Astrocyte (in vitro differentiated cells and primary cell): ENCODE data around the gene RABGAP1L. TPM values are rescaled to one million over a fixed set of nuclear protein-coding genes. Genes with fewer than 3 reads are reported as not detected.

Source experiments
- DNase-seq: peaks from one replicate; pipeline ENCODE4 v3.0.0-alpha.2; 2010; ENCODE audit warnings: low read depth
- FAIRE-seq: peaks from 2 replicates; lab custom pipeline; 2011; peaks lifted over from hg19 to GRCh38; lab: Jason Lieb, UNC
- H2AFZ ChIP-seq: 2 replicates; pipeline ENCODE4 v1.6.0; 2012; ENCODE audit warnings: low read depth, low read length, inconsistent platforms
- H3K27ac ChIP-seq: 2 replicates; pipeline ENCODE4 v1.5.1; 2011; ENCODE audit warnings: low read depth, low read length, inconsistent platforms
- H3K27me3 ChIP-seq: 2 replicates; pipeline ENCODE4 v1.6.0; 2011; ENCODE audit warnings: low read length, inconsistent platforms; ENCODE audit not compliant: insufficient read depth
- H3K36me3 ChIP-seq: 2 replicates; pipeline ENCODE4 v1.5.1; 2011; ENCODE audit warnings: low read length, inconsistent platforms; ENCODE audit not compliant: insufficient read depth
- H3K4me1 ChIP-seq: 2 replicates; pipeline ENCODE4 v1.5.1; 2011; ENCODE audit warnings: low read length, inconsistent platforms; ENCODE audit not compliant: insufficient read depth
- H3K4me2 ChIP-seq: 2 replicates; pipeline ENCODE4 v1.6.0; 2012; ENCODE audit warnings: low read length, inconsistent platforms
- H3K4me3 ChIP-seq: 2 replicates; pipeline ENCODE4 v1.5.1; 2011; ENCODE audit warnings: low read depth, mild to moderate bottlenecking, low read length, inconsistent platforms; ENCODE audit not compliant: insufficient read depth
- H3K79me2 ChIP-seq: 2 replicates; pipeline ENCODE4 v1.6.0; 2012; ENCODE audit warnings: mild to moderate bottlenecking, low read length, inconsistent platforms; ENCODE audit not compliant: insufficient read depth
- H3K9ac ChIP-seq: 2 replicates; pipeline ENCODE4 v1.6.0; 2012; ENCODE audit warnings: mild to moderate bottlenecking, low read length, inconsistent platforms
- H3K9me3 ChIP-seq: 2 replicates; pipeline ENCODE4 v1.5.1; 2012; ENCODE audit warnings: low read depth, mild to moderate bottlenecking, low read length, inconsistent platforms; ENCODE audit not compliant: insufficient read depth
- H4K20me1 ChIP-seq: 2 replicates; pipeline ENCODE4 v1.6.0; 2012; ENCODE audit warnings: low read length, inconsistent platforms; ENCODE audit not compliant: insufficient read depth
- H3K27ac Mint-ChIP-seq: one replicate; pipeline ENCODE4 v1.8.0; 2021; ENCODE audit warnings: mild to moderate bottlenecking, mixed read lengths; ENCODE audit not compliant: unreplicated experiment
- H3K27me3 Mint-ChIP-seq: one replicate; pipeline ENCODE4 v1.8.0; 2021; ENCODE audit warnings: low read depth, mixed read lengths; ENCODE audit not compliant: unreplicated experiment
- H3K36me3 Mint-ChIP-seq: one replicate; pipeline ENCODE4 v1.8.0; 2021; ENCODE audit warnings: low read depth, mixed read lengths; ENCODE audit not compliant: unreplicated experiment
- H3K4me1 Mint-ChIP-seq: one replicate; pipeline ENCODE4 v1.8.0; 2021; ENCODE audit warnings: low read depth, mixed read lengths; ENCODE audit not compliant: unreplicated experiment
- H3K4me3 Mint-ChIP-seq: one replicate; pipeline ENCODE4 v1.8.0; 2021; ENCODE audit warnings: mild to moderate bottlenecking, moderate library complexity, mixed read lengths; ENCODE audit not compliant: unreplicated experiment
- H3K9me3 Mint-ChIP-seq: one replicate; pipeline ENCODE4 v1.8.0; 2021; ENCODE audit warnings: mild to moderate bottlenecking, mixed read lengths; ENCODE audit not compliant: unreplicated experiment
- EZH2 ChIP-seq: IDR thresholded peaks from 2 replicates; pipeline ENCODE4 v1.6.1; 2012; ENCODE audit warnings: mild to moderate bottlenecking, low read length, inconsistent platforms; ENCODE audit not compliant: insufficient read depth
- total RNA-seq: library from RNA; stranded (reverse); gene quantifications from 2 replicates; pipeline ENCODE4 v1.2.1, GENCODE V29; 2021
- TF ChIP-seq, protein P1 (sequence below): IDR thresholded peaks from 2 replicates; pipeline ENCODE4 v1.5.1; 2011; ENCODE audit warnings: low read depth, mild to moderate bottlenecking, inconsistent platforms, low read length, moderate library complexity; ENCODE audit not compliant: insufficient read depth

RABGAP1L gene
- total RNA-seq, 1 donor from 2014 or later = 40.2 TPM

DNA sequence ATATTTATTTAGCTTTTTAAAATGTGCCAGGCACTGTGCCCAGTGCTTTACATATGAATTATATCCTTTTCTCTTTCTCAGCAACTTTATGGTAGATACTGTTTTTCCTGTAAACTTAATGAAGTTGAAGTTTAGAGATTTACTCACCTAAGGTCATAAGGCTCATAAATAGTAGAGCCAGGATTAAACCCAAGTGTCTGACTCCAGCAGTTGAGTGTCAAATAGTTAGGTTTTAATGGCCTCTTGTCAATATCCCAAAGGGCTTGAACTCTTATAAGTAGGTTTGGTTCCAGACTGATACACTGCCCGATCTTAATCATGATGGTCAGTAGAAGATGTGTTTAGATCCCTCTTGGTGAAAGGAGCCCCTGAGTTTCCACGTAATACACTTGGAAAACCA lies 37.8 kb downstream of the RABGAP1L start:
- no peak overlapping the region for H3K4me2 ChIP-seq
- no peak overlapping the region for H3K4me3 Mint-ChIP-seq
- no peaks in the 10 kb centered on the region for H3K27me3 Mint-ChIP-seq
- H3K27ac ChIP-seq = no peak overlapping the region
- H3K27ac Mint-ChIP-seq = no peak overlapping the region
- H3K9ac ChIP-seq = no peak overlapping the region
- H3K36me3 Mint-ChIP-seq = no peaks in the 10 kb centered on the region
- TF ChIP-seq EZH2 = no peak
- TF ChIP-seq, protein P1, sequence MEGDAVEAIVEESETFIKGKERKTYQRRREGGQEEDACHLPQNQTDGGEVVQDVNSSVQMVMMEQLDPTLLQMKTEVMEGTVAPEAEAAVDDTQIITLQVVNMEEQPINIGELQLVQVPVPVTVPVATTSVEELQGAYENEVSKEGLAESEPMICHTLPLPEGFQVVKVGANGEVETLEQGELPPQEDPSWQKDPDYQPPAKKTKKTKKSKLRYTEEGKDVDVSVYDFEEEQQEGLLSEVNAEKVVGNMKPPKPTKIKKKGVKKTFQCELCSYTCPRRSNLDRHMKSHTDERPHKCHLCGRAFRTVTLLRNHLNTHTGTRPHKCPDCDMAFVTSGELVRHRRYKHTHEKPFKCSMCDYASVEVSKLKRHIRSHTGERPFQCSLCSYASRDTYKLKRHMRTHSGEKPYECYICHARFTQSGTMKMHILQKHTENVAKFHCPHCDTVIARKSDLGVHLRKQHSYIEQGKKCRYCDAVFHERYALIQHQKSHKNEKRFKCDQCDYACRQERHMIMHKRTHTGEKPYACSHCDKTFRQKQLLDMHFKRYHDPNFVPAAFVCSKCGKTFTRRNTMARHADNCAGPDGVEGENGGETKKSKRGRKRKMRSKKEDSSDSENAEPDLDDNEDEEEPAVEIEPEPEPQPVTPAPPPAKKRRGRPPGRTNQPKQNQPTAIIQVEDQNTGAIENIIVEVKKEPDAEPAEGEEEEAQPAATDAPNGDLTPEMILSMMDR = no peak
- DNase-seq (no peak), FAIRE-seq (no peak)
- H3K4me1 Mint-ChIP-seq = peaks cover 3% of the 10 kb centered on the region
- H3K79me2 ChIP-seq = peaks cover 10% of the 10 kb centered on the region
- H2AFZ ChIP-seq = no peak overlapping the region
- no peaks in the 10 kb centered on the region for H3K9me3 ChIP-seq
- no peaks in the 10 kb centered on the region for H3K4me1 ChIP-seq
- no peak overlapping the region for H3K4me3 ChIP-seq
- H4K20me1 ChIP-seq = peaks cover 10% of the 10 kb centered on the region
- H3K9me3 Mint-ChIP-seq = no peaks in the 10 kb centered on the region
- no peaks in the 10 kb centered on the region for H3K36me3 ChIP-seq
- H3K27me3 ChIP-seq = no peaks in the 10 kb centered on the region

DNA sequence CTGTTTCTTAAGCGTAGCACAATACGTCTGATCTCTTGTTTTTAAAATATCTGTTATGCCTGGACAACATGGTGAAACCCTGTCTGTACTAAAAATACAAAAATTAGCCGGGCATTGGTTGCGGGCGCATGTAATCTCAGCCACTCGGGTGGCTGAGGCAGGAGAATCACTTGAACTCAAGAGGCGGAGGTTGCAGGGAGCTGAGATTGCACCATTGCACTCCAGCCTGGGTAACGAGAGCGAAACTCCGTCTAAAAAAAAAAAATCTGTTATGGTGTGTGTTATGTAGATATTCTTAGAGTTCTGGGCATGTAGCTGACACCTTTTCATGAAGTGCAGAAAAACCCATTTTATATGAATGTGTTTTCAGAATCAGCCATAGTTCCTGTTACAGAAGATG lies 38.2 kb downstream of the RABGAP1L start:
- Histone ChIP-seq H3K4me2 (no peak overlapping the region), H3K9ac (no peak overlapping the region), H3K79me2 (peaks cover 9% of the 10 kb centered on the region), H3K4me1 (no peaks in the 10 kb centered on the region), H3K27ac (no peak overlapping the region), H3K9me3 (no peaks in the 10 kb centered on the region), H3K27me3 (no peaks in the 10 kb centered on the region), H4K20me1 (peaks cover 8% of the 10 kb centered on the region), H2AFZ (no peak overlapping the region), H3K36me3 (no peaks in the 10 kb centered on the region), H3K4me3 (no peak overlapping the region)
- Mint-ChIP-seq H3K9me3 (no peaks in the 10 kb centered on the region), H3K4me3 (no peak overlapping the region), H3K27me3 (no peaks in the 10 kb centered on the region), H3K27ac (no peak overlapping the region), H3K36me3 (no peaks in the 10 kb centered on the region), H3K4me1 (peaks cover 3% of the 10 kb centered on the region)
- TF ChIP-seq, protein P1 = no peak
- no peak for TF ChIP-seq EZH2
- no peak for DNase-seq
- FAIRE-seq = no peak

DNA sequence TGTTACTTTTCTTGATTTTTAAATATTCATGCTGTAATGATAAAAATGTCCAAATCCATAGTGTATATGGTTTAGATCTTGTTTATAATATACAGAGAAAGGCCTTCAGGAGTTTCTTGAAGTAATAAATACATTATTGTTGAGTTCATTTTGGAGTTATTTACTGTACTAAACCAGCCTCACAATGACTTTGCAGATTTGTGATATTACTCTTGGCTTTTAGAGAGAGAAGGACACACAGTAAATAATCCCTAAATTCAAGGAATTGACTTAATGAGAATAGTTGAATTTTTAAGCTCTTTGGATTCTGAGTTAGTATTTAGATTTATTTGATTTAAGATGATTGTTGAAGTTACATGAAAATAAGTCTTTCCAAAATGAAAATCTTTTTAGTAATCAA lies 38.9 kb downstream of the RABGAP1L start:
- Histone ChIP-seq H3K27me3 (no peaks in the 10 kb centered on the region), H3K27ac (no peak overlapping the region), H3K9me3 (no peaks in the 10 kb centered on the region), H3K4me3 (no peak overlapping the region), H4K20me1 (peaks cover 7% of the 10 kb centered on the region), H3K4me2 (no peak overlapping the region), H3K79me2 (peaks cover 7% of the 10 kb centered on the region), H3K36me3 (no peaks in the 10 kb centered on the region), H2AFZ (no peak overlapping the region), H3K9ac (no peak overlapping the region), H3K4me1 (no peaks in the 10 kb centered on the region)
- H3K27ac Mint-ChIP-seq = no peak overlapping the region
- no peak for DNase-seq
- TF ChIP-seq EZH2 = no peak
- TF ChIP-seq, protein P1 = no peak
- H3K4me1 Mint-ChIP-seq = peaks cover 3% of the 10 kb centered on the region
- H3K27me3 Mint-ChIP-seq = no peaks in the 10 kb centered on the region
- H3K9me3 Mint-ChIP-seq = peaks cover 4% of the 10 kb centered on the region
- H3K4me3 Mint-ChIP-seq = no peak overlapping the region
- H3K36me3 Mint-ChIP-seq = no peaks in the 10 kb centered on the region
- no peak for FAIRE-seq
